Sigmoid colon (tissue), 4 donors: ENCODE data around the gene SORCS2.

Source experiments
- POLR2AphosphoS5 ChIP-seq, 4 donors: sonication (generic); formaldehyde crosslinking; IDR thresholded peaks; one replicate each; pipeline ENCODE4 v1.6.1; 2017; ENCODE audit warnings: antibody characterized with exemption in 4 of 4
- TF ChIP-seq, protein P1 (sequence below), 4 experiments: fragments of 450-650 bp in 3 of 4; fragments of 200-600 bp in 1 of 4; IDR thresholded peaks; one replicate each; pipeline ENCODE4 v1.5.1; 2016 to 2019; ENCODE audit warnings: antibody characterized with exemption in 4 of 4, mild to moderate bottlenecking in 3 of 4, moderate library complexity in 2 of 4

GRCh38 chr4:7524843-7525242, 332.5 kb downstream of the SORCS2 start:
- TF ChIP-seq POLR2AphosphoS5 (IDR thresholded peaks at IDR 0.05), result no peak
- TF ChIP-seq, protein P1, sequence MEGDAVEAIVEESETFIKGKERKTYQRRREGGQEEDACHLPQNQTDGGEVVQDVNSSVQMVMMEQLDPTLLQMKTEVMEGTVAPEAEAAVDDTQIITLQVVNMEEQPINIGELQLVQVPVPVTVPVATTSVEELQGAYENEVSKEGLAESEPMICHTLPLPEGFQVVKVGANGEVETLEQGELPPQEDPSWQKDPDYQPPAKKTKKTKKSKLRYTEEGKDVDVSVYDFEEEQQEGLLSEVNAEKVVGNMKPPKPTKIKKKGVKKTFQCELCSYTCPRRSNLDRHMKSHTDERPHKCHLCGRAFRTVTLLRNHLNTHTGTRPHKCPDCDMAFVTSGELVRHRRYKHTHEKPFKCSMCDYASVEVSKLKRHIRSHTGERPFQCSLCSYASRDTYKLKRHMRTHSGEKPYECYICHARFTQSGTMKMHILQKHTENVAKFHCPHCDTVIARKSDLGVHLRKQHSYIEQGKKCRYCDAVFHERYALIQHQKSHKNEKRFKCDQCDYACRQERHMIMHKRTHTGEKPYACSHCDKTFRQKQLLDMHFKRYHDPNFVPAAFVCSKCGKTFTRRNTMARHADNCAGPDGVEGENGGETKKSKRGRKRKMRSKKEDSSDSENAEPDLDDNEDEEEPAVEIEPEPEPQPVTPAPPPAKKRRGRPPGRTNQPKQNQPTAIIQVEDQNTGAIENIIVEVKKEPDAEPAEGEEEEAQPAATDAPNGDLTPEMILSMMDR (IDR thresholded peaks at IDR 0.05), result no peak
